GM06990 (cell line): ENCODE results near the gene CENPU.

Source experiments
- DNase-seq: peaks from one replicate; pipeline ENCODE4 v3.0.0-alpha.2; 2011; ENCODE audit not compliant: insufficient read length; ENCODE audit errors: extremely low read depth
- H3K27me3 ChIP-seq: replicated peaks from 2 replicates; pipeline ENCODE4 v1.6.0; 2011; ENCODE audit warnings: low read length; ENCODE audit not compliant: control insufficient read depth, insufficient read depth
- H3K36me3 ChIP-seq: 2 replicates; pipeline ENCODE4 v1.5.1; 2011; ENCODE audit warnings: low read length; ENCODE audit not compliant: control insufficient read depth, insufficient read depth
- H3K4me3 ChIP-seq: replicated peaks from 2 replicates; pipeline ENCODE4 v1.5.1; 2011; ENCODE audit warnings: low read depth, mild to moderate bottlenecking, control low read depth, low read length
- CTCF ChIP-seq: IDR thresholded peaks from 2 replicates; pipeline ENCODE4 v1.5.1; 2011; ENCODE audit warnings: low read length, control low read depth, mild to moderate bottlenecking, inconsistent platforms; ENCODE audit not compliant: insufficient read depth, poor library complexity, severe bottlenecking

Gene CENPU

GRCh38 chr4:184731056-184731455 lies 2.8 kb downstream of the CENPU start:
- DNase-seq = no peak
- Histone ChIP-seq H3K4me3 (no peak overlapping the region), H3K36me3 (peaks cover 2% of the 10 kb centered on the region), H3K27me3 (no peaks in the 10 kb centered on the region)
- no peak for TF ChIP-seq CTCF

GRCh38 chr4:184729946-184730345 lies 4.0 kb downstream of the CENPU start:
- DNase-seq = no peak
- no peak for TF ChIP-seq CTCF
- no peaks in the 10 kb centered on the region for H3K27me3 ChIP-seq
- H3K4me3 ChIP-seq = no peak overlapping the region
- H3K36me3 ChIP-seq = peaks cover 2% of the 10 kb centered on the region

GRCh38 chr4:184728858-184729257 lies 5.0 kb downstream of the CENPU start:
- Histone ChIP-seq H3K27me3 (no peaks in the 10 kb centered on the region), H3K4me3 (no peak overlapping the region), H3K36me3 (peaks cover 2% of the 10 kb centered on the region)
- no peak for DNase-seq
- TF ChIP-seq CTCF = no peak

GRCh38 chr4:184727430-184727829 lies 6.5 kb downstream of the CENPU start:
- H3K27me3 ChIP-seq = no peaks in the 10 kb centered on the region
- no peak for TF ChIP-seq CTCF
- H3K4me3 ChIP-seq = no peak overlapping the region
- peaks cover 2% of the 10 kb centered on the region for H3K36me3 ChIP-seq
- DNase-seq = no peak

- no peak for DNase-seq
- no peaks in the 10 kb centered on the region for H3K27me3 ChIP-seq
- H3K36me3 ChIP-seq = peaks cover 12% of the 10 kb centered on the region
- no peak overlapping the region for H3K4me3 ChIP-seq
- peak; percentile 6 for TF ChIP-seq CTCF
These were observed 11.1 kb downstream of the CENPU start for GRCh38 chr4:184722798-184723197.

- no peak for DNase-seq
- Histone ChIP-seq H3K36me3 (peaks cover 13% of the 10 kb centered on the region), H3K4me3 (no peak overlapping the region), H3K27me3 (no peaks in the 10 kb centered on the region)
- TF ChIP-seq CTCF = no peak
These were observed 12.6 kb downstream of the CENPU start for GRCh38 chr4:184721254-184721653.
